ENCODE measurements around the gene CFAP91. TPM values are rescaled to one million over a fixed set of nuclear protein-coding genes. Genes with fewer than 3 reads are reported as not detected.
"Not testable (repeated sequence)": the region's sequence is repeated elsewhere in the genome, so short reads cannot be mapped to it uniquely, and the experiment has no call there.

Gene CFAP91
- total RNA-seq, 3 donors from 2014 or later: 0.51 to 6.2 (median 3.3) TPM

- intact Hi-C loops (cut with DNase I, micrococcal nuclease): no loop called here
- Histone ChIP-seq H3K4me3 (no peak overlapping the region), H3K4me1 (ENCODE audit: low read depth) (peaks cover 13% of the 10 kb centered on the region), H3K36me3 (ENCODE audit: low read depth) (no peaks in the 10 kb centered on the region), H3K9me3 (no peaks in the 10 kb centered on the region)
- ATAC-seq: no peak
- no peak for TF ChIP-seq CTCF (IDR thresholded peaks at IDR 0.05)
- no peak for DNase-seq
These were observed 26.8 kb upstream of the CFAP91 start for GRCh38 chr3:119676020-119676419.

- no peak for TF ChIP-seq CTCF (IDR thresholded peaks at IDR 0.05)
- H3K4me3 ChIP-seq: peak within 1 kb of the TSS; percentile 53
- peaks cover 13% of the 10 kb centered on the region for H3K4me1 ChIP-seq (ENCODE audit: low read depth)
- DNase-seq (peak; percentile 95 to 97 (median 96)), ATAC-seq (peak; percentile 95)
- intact Hi-C loops (cut with DNase I, micrococcal nuclease): no loop called here
- no peaks in the 10 kb centered on the region for H3K9me3 ChIP-seq
- no peaks in the 10 kb centered on the region for H3K36me3 ChIP-seq (ENCODE audit: low read depth)
These were observed 25.8 kb upstream of the CFAP91 start, which contains the start of gene COX17 for GRCh38 chr3:119676771-119677640. Gene COX17, minus strand, starts transcription at chr3:119677406. Its CDS starts 96 bp downstream, at chr3:119677310.

- peaks cover 13% of the 10 kb centered on the region for H3K4me1 ChIP-seq (ENCODE audit: low read depth)
- H3K4me3 ChIP-seq: peak overlapping the region; percentile 53
- no peak for TF ChIP-seq CTCF (IDR thresholded peaks at IDR 0.05)
- intact Hi-C loops (cut with DNase I, micrococcal nuclease): no loop called here
- ATAC-seq (no peak), DNase-seq (no peak)
- H3K9me3 ChIP-seq: no peaks in the 10 kb centered on the region
- no peaks in the 10 kb centered on the region for H3K36me3 ChIP-seq (ENCODE audit: low read depth)
These were observed 25.2 kb upstream of the CFAP91 start for GRCh38 chr3:119677641-119677934.

- H3K36me3 ChIP-seq (ENCODE audit: low read depth); H3K9me3 ChIP-seq; DNase-seq; ATAC-seq; H3K4me3 ChIP-seq; intact Hi-C loops (cut with DNase I, micrococcal nuclease): not testable (repeated sequence)
- peaks cover 13% of the 10 kb centered on the region for H3K4me1 ChIP-seq (ENCODE audit: low read depth)
These were observed 24.6 kb upstream of the CFAP91 start for GRCh38 chr3:119678209-119678608.

- H3K4me1 ChIP-seq (ENCODE audit: low read depth): peaks cover 13% of the 10 kb centered on the region
These were observed 22.9 kb upstream of the CFAP91 start for GRCh38 chr3:119679874-119680273.

More at GRCh38 chr3:119679874-119680273, 22.9 kb upstream of the CFAP91 start:
- ATAC-seq: no peak
- no peaks in the 10 kb centered on the region for H3K36me3 ChIP-seq (ENCODE audit: low read depth)
- no peak for DNase-seq
- no peak for TF ChIP-seq CTCF (IDR thresholded peaks at IDR 0.05)
- intact Hi-C loops (cut with DNase I, micrococcal nuclease): no loop called here
- H3K9me3 ChIP-seq: no peaks in the 10 kb centered on the region
- H3K4me3 ChIP-seq: no peak overlapping the region
